Fibroblast of mammary gland (primary cell): ENCODE data around the gene DUSP8.
A peak's percentile ranks its signal among the peaks of the same experiment; 100 is the strongest.

Experiments used
- DNase-seq: peaks from one replicate; pipeline ENCODE4 v3.0.0-alpha.2; 2010; ENCODE audit warnings: low read depth
- H3K4me3 ChIP-seq: 2 replicates; pipeline ENCODE4 v1.5.1; 2011; ENCODE audit warnings: low read depth, mild to moderate bottlenecking, low read length, moderate library complexity; ENCODE audit not compliant: control insufficient read depth
- TF ChIP-seq, protein P1 (sequence below): conservative IDR thresholded peaks from 2 replicates; pipeline ENCODE4 v1.5.1; 2011; ENCODE audit warnings: low read depth, low read length, inconsistent platforms; ENCODE audit not compliant: control insufficient read depth, insufficient read depth

DUSP8 gene

DNA sequence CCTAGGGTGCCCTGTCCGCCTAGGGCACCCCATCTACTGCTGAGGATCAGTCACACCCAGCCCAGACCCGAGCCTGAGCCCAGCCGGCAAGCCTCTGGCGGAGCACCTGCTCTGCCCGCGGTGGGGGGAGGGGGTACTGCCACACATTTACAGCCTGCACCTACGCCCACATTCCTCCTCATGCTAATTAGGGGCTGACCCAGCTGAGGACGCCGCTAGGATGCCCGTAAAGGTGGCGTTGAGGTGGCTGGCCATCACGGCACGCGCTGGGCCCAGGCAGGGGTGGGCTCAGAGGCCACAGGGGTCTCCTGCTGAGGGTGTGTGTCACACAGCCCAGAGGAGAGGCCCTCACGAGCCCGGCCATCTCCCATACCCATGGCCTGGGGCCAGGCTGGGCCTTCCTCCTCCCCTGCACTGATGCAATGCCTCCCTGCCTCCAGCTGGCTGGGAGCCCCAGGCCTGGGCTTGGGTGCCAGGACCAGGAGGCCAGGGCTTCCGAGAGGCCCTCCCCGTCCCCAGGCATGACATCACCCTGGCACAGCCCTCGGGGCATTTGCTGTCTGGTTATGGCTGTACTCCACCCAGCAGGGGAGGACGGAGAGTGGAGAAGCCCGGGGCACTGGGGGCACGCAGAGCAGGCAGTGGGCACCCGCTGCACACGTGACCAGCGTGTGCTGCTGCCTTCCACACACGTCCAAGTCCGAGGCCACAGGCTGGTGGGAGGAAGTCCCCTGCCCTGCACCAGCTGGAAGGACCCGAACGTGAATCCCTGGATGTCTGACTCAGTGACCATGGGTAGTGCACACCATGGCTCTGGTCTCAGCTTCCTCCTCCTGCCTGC lies 12.7 kb downstream of the DUSP8 start:
- TF ChIP-seq, protein P1, sequence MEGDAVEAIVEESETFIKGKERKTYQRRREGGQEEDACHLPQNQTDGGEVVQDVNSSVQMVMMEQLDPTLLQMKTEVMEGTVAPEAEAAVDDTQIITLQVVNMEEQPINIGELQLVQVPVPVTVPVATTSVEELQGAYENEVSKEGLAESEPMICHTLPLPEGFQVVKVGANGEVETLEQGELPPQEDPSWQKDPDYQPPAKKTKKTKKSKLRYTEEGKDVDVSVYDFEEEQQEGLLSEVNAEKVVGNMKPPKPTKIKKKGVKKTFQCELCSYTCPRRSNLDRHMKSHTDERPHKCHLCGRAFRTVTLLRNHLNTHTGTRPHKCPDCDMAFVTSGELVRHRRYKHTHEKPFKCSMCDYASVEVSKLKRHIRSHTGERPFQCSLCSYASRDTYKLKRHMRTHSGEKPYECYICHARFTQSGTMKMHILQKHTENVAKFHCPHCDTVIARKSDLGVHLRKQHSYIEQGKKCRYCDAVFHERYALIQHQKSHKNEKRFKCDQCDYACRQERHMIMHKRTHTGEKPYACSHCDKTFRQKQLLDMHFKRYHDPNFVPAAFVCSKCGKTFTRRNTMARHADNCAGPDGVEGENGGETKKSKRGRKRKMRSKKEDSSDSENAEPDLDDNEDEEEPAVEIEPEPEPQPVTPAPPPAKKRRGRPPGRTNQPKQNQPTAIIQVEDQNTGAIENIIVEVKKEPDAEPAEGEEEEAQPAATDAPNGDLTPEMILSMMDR: no peak
- no peak for DNase-seq
- no peak overlapping the region for H3K4me3 ChIP-seq

DNA sequence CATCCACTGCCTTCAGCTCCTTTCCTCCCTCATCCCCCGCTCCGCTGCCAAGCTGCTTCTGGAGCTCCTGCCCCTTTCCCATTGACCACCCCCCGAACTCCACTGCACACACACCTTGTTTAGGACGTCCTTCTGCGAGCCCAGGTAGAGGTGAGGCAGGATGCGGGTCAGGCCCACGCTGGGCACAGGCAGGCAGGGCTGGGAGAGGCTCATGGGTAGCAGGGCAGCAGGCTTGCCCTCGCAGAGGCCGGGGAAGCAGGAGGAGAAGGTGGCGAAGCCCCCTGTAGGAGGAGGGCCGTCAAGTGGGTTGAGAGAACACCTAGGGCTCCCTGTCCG lies 13.3 kb downstream of the DUSP8 start:
- H3K4me3 ChIP-seq: no peak overlapping the region
- TF ChIP-seq, protein P1: no peak
- no peak for DNase-seq

DNA sequence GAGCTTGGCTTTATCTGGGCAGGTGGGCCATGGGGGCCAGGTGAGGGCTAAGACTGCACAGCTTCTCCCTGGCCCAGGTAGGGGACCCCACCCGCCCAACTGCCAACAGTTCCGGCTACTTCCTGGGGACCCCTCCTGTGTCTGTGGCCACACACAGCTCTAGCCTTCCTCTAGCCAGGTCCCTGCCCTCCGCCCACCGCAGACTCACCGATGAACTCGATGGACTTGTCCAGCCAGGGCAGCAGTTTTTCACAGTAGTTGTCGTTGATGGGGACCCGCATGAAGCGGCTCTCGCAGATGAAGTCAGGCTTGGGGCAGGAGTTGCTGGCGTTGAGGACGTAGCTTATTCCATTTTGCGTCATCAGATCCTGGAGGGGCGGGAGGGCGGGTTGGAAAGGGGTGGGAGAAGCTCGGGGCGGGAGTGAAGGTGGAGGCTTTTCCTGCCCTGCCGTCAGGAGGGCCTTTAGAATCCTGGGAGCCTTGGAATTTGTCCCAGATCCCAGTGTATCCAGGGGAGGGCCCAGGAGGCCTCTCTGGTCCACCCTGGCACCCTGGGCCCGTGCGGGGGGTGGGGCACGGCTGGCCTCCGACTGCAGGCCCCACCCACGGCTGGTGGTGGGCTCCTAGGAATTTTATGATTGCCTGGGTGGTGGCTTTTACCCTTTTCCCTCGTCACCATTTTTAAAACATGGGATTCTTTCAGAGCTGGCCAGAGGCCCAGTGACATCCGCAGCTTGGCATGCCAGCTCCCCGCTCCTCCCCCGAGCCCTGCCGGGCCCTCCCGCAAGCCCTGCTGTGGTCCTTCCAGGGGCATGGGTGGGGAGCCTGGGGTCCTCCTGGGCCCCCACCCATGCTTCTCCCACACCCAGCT lies 13.9 kb downstream of the DUSP8 start:
- no peak overlapping the region for H3K4me3 ChIP-seq
- DNase-seq: peak; percentile 50
- TF ChIP-seq, protein P1: no peak

DNA sequence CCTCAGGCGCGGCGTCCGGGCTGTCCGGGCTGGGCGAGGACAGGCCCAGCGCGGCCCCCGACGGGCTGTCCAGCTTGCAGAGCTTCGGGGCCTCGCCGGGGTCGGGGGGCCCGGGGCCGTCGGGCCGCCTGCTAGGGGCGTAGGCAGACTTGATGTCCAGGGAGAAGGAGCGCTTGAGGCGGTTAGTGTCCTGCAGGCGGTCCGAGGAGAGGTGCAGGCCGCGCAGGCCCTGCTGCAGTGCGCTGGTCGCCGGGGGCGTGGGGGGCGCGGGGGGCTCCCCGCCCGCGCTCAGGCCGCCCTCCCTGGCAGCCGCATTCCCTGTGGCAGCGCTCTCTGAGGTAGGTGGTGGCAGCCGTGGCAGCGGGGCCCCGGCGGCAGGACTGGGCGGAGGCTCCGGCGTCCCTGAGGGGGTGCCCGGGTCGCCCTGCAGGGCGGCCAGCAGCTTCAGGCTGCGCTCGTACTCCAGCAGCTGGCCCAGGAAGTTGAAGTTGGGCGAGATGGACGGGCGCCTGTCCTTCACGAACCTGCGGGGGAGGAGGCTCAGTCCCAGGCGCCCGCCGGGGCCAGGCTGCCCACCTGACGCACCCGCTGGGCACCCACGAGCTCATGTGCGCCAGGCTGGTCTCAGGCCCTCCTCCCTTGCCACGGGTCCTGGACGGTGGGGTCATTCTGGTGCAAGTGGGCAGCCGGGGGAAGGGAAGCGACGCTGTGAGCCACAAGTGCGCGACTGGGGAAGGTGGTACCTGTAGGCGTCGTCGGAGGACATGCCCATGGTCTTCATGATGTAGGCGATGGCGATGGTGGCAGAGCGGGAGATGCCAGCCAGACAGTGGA lies 14.8 kb downstream of the DUSP8 start:
- H3K4me3 ChIP-seq: no peak overlapping the region
- no peak for DNase-seq
- TF ChIP-seq, protein P1: no peak

DNA sequence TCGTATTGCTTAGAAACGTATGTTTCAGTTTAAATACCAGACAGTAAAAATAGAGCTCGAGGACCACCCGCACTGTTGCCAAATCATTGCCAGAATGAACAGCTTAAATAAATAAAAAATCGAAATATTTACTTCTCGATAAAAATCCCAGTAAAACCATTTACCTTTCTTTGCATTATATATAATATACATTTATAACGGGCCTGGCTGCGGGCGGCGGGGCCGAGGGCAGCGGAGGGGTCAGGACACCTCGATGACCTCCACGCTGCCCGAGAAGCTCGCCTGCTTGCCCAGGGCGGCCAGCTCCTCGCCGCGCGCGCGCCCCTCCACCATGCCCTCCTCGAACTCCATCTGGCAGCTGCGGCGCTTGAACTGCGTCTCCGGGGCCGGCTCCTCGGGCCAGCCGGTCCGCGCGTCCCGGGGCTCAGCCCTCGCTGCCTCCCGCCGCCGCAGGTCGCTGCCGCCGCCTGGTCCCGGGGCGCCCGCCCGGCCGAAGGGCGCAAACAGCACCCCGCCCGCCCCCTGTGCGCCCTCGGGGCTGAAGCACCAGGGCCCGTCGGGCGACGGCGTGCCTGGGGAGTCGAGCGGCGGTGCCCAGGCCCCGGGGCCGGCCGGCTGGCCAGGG lies 15.7 kb downstream of the DUSP8 start:
- no peak overlapping the region for H3K4me3 ChIP-seq
- TF ChIP-seq, protein P1: no peak
- DNase-seq: no peak

DNA sequence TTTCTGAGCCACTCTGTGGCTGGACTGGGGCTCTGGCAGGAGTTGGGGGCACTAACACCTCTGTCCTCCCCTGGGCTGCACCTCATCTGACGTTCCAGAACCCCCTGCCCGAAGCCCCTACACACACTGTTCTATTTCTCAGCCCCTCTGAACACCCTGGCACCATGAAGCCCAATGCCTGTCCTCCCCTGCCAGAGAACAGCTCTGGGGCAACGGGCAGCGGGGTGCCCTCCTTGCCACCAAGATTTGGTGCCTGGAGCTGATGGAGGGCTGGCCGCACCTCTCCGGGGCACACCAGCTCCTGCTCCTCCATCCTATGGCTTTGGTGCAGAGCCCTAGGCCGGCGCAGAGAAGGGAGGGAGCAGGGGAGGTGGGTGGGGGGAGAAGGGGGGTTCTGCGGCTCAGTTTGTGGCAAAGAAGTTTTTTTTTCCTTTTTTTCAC lies 16.3 kb downstream of the DUSP8 start:
- no peak for DNase-seq

More for the DNA sequence above, 16.3 kb downstream of the DUSP8 start:
- H3K4me3 ChIP-seq: no peak overlapping the region
- TF ChIP-seq, protein P1: no peak
